ENCODE results near the gene CFTR. TPM values are rescaled to one million over a fixed set of nuclear protein-coding genes. Genes with fewer than 3 reads are reported as not detected.

CFTR gene
- total and polyA plus RNA-seq, 2 of the 8 experiments (the other 6 are each of a cell fraction or from before 2014, with no cell fraction given): 1.2 to 1.6 TPM

DNA sequence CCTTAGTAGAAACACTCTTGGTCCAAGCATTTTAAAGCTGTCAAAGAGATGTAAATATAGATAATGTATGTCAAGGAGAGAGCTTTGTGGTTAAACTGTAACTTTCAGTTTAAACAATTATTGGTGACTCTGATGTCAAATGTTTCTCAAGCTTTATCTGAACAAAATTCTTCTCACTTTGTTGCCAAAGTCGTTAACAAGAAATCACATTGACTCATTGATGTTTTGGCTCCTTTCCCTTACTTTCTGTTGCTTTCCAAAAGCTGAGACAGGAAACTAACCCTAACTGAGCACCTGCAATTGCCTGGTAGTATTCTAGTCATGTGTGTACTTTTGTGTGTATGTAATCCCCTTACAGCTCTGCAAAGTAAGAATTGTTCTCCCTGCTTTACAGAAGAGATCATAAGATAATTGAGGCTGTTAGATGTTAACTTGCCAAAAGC, 108.5 kb downstream of the CFTR start:
- Histone ChIP-seq H2AK5ac (ENCODE audit: low read depth, low read length) (no peak overlapping the region), H3K36me3 (ENCODE audit: control insufficient read depth in 2 of 4, insufficient read depth in 4 of 4, low read length in 3 of 4) (no peaks in the 10 kb centered on the region), H4K5ac (ENCODE audit: insufficient read length, low read depth, low read length) (no peak overlapping the region), H3K56ac (replicated peaks; ENCODE audit: insufficient read length, low read depth, low read length) (no peak overlapping the region), H2BK120ac (replicated peaks; ENCODE audit: low read depth, low read length) (no peak overlapping the region), H2BK15ac (ENCODE audit: low read length) (no peak overlapping the region), H2BK12ac (ENCODE audit: low read depth, low read length) (no peak overlapping the region), H2BK20ac (ENCODE audit: low read length) (no peak overlapping the region), H3K23ac (ENCODE audit: insufficient read length) (no peak overlapping the region), H3K79me2 (ENCODE audit: control insufficient read depth in 1 of 2, insufficient read depth in 2 of 2, low read length in 2 of 2) (no peaks in the 10 kb centered on the region), H3K4me1 (replicated peaks in 1 of 4; ENCODE audit: control insufficient read depth in 3 of 4, insufficient read depth in 4 of 4, low read length in 3 of 4) (peaks cover 0 to 2% (median 2%) of the 10 kb centered on the region in 4 experiments; a peak in 2 of 7 replicates), H3K9me3 (ENCODE audit: insufficient read depth in 2 of 2, low read depth in 1 of 2, low read length in 1 of 2) (no peaks in the 10 kb centered on the region), H3K79me1 (ENCODE audit: low read depth, low read length) (no peaks in the 10 kb centered on the region), H3K14ac (ENCODE audit: insufficient read length) (no peak overlapping the region), H3K23me2 (ENCODE audit: low read depth, low read length) (no peaks in the 10 kb centered on the region), H4K8ac (ENCODE audit: extremely low read depth, insufficient read depth, low read length) (no peak overlapping the region), H3K4ac (replicated peaks; ENCODE audit: insufficient read length, low read depth, low read length) (no peak overlapping the region), H3K4me2 (ENCODE audit: insufficient read depth in 1 of 2, low read depth in 2 of 2, low read length in 2 of 2) (no peak overlapping the region), H2BK5ac (ENCODE audit: low read depth, low read length) (no peak overlapping the region), H3K18ac (ENCODE audit: extremely low read depth, low read length) (no peak overlapping the region), H3K27me3 (replicated peaks in 1 of 4; ENCODE audit: control insufficient read depth in 3 of 4, extremely low read depth in 1 of 4, insufficient read depth in 3 of 4, low read length in 3 of 4) (no peaks in the 10 kb centered on the region), H3K4me3 (ENCODE audit: extremely low read depth in 1 of 4, insufficient read depth in 2 of 4, low read depth in 3 of 4, low read length in 4 of 4) (no peak overlapping the region), H3K9ac (replicated peaks in 1 of 4; ENCODE audit: extremely low read depth in 1 of 4, low read depth in 3 of 4, low read length in 3 of 4) (no peak overlapping the region), H3K27ac (ENCODE audit: low read depth, low read length) (no peak overlapping the region), H4K20me1 (replicated peaks in 1 of 2; ENCODE audit: control insufficient read depth in 1 of 2, insufficient read depth in 2 of 2, low read length in 2 of 2) (no peaks in the 10 kb centered on the region), H4K91ac (replicated peaks; ENCODE audit: insufficient read length, low read length) (no peak overlapping the region), H2AFZ (ENCODE audit: low read length) (no peak overlapping the region)
- no peak for FAIRE-seq
- ChIA-PET POLR2A (ENCODE audit: partially characterized antibody) (no interaction called here), CTCF (ENCODE audit: partially characterized antibody) (no interaction called here)
- no peak for TF ChIP-seq RNF2 (IDR thresholded peaks at IDR 0.05; ENCODE audit: borderline replicate concordance, low read depth, low read length, missing control alignments, poor library complexity, severe bottlenecking)
- no peak for TF ChIP-seq CTBP2 (IDR thresholded peaks at IDR 0.05; ENCODE audit: borderline replicate concordance, insufficient read depth, insufficient read length, low read length)
- no peak for TF ChIP-seq FOSL1 (IDR thresholded peaks at IDR 0.05; ENCODE audit: insufficient read depth, low read depth, low read length)
- TF ChIP-seq, protein P1, sequence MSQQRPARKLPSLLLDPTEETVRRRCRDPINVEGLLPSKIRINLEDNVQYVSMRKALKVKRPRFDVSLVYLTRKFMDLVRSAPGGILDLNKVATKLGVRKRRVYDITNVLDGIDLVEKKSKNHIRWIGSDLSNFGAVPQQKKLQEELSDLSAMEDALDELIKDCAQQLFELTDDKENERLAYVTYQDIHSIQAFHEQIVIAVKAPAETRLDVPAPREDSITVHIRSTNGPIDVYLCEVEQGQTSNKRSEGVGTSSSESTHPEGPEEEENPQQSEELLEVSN (IDR thresholded peaks at IDR 0.05): no peak
- no peak for TF ChIP-seq RXRA (IDR thresholded peaks at IDR 0.05; ENCODE audit: insufficient read depth, low read depth, low read length)
- TF ChIP-seq, protein P2, sequence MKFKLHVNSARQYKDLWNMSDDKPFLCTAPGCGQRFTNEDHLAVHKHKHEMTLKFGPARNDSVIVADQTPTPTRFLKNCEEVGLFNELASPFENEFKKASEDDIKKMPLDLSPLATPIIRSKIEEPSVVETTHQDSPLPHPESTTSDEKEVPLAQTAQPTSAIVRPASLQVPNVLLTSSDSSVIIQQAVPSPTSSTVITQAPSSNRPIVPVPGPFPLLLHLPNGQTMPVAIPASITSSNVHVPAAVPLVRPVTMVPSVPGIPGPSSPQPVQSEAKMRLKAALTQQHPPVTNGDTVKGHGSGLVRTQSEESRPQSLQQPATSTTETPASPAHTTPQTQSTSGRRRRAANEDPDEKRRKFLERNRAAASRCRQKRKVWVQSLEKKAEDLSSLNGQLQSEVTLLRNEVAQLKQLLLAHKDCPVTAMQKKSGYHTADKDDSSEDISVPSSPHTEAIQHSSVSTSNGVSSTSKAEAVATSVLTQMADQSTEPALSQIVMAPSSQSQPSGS (IDR thresholded peaks at IDR 0.05; ENCODE audit: low read length): no peak
- TF ChIP-seq KDM4A (IDR thresholded peaks at IDR 0.05; ENCODE audit: low read depth, low read length, severe bottlenecking): no peak
- TF ChIP-seq YY1 (IDR thresholded peaks at IDR 0.05; ENCODE audit: low read depth, low read length): no peak
- 92% methylated on average over 1 of the region's 1 CpG; no CpG with 5 or more reads in 1 of the 2 experiments for WGBS, 2 experiments (ENCODE audit: extremely low coverage in 1 of 2, insufficient coverage in 1 of 2, insufficient read length in 1 of 2, insufficient replicate concordance in 2 of 2, low coverage in 1 of 2, low lambda C conversion rate in 2 of 2, missing lambda C conversion rate in 1 of 2)
- no peak for DNase-seq (ENCODE audit: low read depth in 1 of 2, low spot score in 2 of 2)
